ENCODE results near the gene PLEKHA3. TPM values are rescaled to one million over a fixed set of nuclear protein-coding genes. Genes with fewer than 3 reads are reported as not detected.

The PLEKHA3 gene
- total and polyA plus RNA-seq, 2 experiments from 2014 or later, result 8.8 to 15.2 TPM

DNA sequence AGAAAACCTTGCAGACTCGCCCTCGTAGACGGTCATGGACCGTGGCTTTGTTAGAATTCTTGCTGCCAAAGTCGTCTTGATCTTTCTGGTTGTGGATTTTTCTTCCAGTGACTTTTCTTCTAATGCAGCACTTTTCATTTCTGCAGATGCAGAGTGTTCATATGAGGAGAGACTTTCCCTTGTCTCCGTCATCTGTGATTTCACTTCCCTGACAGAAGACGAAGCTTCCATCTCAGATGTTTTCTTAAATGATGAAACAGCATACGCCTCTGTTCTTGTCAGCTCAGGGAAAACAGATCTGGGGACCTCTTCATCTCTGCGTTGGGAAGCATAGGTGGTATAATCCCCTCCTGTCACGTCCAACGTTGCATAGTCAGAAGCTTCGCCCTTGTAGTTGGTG lies 50.9 kb downstream of the PLEKHA3 start:
- H2AFZ ChIP-seq, result no peak overlapping the region
- no peak for TF ChIP-seq STAT1 (IDR thresholded peaks at IDR 0.05; ENCODE audit: unreplicated experiment)
- TF ChIP-seq ZNF331 (CRISPR knock-in tag; IDR thresholded peaks at IDR 0.05; ENCODE audit: low read depth), result no peak
- TF ChIP-seq, protein P1, sequence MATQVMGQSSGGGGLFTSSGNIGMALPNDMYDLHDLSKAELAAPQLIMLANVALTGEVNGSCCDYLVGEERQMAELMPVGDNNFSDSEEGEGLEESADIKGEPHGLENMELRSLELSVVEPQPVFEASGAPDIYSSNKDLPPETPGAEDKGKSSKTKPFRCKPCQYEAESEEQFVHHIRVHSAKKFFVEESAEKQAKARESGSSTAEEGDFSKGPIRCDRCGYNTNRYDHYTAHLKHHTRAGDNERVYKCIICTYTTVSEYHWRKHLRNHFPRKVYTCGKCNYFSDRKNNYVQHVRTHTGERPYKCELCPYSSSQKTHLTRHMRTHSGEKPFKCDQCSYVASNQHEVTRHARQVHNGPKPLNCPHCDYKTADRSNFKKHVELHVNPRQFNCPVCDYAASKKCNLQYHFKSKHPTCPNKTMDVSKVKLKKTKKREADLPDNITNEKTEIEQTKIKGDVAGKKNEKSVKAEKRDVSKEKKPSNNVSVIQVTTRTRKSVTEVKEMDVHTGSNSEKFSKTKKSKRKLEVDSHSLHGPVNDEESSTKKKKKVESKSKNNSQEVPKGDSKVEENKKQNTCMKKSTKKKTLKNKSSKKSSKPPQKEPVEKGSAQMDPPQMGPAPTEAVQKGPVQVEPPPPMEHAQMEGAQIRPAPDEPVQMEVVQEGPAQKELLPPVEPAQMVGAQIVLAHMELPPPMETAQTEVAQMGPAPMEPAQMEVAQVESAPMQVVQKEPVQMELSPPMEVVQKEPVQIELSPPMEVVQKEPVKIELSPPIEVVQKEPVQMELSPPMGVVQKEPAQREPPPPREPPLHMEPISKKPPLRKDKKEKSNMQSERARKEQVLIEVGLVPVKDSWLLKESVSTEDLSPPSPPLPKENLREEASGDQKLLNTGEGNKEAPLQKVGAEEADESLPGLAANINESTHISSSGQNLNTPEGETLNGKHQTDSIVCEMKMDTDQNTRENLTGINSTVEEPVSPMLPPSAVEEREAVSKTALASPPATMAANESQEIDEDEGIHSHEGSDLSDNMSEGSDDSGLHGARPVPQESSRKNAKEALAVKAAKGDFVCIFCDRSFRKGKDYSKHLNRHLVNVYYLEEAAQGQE (IDR thresholded peaks at IDR 0.05; ENCODE audit: unreplicated experiment), result no peak
- TF ChIP-seq EZH2 (IDR thresholded peaks at IDR 0.05; ENCODE audit: low read depth, unreplicated experiment), result no peak
- no peak for TF ChIP-seq JUNB (IDR thresholded peaks at IDR 0.05; ENCODE audit: unreplicated experiment)
- no peak for TF ChIP-seq CREB1 (CRISPR knock-in tag; IDR thresholded peaks at IDR 0.05; ENCODE audit: low read depth)
- TF ChIP-seq, protein P2, sequence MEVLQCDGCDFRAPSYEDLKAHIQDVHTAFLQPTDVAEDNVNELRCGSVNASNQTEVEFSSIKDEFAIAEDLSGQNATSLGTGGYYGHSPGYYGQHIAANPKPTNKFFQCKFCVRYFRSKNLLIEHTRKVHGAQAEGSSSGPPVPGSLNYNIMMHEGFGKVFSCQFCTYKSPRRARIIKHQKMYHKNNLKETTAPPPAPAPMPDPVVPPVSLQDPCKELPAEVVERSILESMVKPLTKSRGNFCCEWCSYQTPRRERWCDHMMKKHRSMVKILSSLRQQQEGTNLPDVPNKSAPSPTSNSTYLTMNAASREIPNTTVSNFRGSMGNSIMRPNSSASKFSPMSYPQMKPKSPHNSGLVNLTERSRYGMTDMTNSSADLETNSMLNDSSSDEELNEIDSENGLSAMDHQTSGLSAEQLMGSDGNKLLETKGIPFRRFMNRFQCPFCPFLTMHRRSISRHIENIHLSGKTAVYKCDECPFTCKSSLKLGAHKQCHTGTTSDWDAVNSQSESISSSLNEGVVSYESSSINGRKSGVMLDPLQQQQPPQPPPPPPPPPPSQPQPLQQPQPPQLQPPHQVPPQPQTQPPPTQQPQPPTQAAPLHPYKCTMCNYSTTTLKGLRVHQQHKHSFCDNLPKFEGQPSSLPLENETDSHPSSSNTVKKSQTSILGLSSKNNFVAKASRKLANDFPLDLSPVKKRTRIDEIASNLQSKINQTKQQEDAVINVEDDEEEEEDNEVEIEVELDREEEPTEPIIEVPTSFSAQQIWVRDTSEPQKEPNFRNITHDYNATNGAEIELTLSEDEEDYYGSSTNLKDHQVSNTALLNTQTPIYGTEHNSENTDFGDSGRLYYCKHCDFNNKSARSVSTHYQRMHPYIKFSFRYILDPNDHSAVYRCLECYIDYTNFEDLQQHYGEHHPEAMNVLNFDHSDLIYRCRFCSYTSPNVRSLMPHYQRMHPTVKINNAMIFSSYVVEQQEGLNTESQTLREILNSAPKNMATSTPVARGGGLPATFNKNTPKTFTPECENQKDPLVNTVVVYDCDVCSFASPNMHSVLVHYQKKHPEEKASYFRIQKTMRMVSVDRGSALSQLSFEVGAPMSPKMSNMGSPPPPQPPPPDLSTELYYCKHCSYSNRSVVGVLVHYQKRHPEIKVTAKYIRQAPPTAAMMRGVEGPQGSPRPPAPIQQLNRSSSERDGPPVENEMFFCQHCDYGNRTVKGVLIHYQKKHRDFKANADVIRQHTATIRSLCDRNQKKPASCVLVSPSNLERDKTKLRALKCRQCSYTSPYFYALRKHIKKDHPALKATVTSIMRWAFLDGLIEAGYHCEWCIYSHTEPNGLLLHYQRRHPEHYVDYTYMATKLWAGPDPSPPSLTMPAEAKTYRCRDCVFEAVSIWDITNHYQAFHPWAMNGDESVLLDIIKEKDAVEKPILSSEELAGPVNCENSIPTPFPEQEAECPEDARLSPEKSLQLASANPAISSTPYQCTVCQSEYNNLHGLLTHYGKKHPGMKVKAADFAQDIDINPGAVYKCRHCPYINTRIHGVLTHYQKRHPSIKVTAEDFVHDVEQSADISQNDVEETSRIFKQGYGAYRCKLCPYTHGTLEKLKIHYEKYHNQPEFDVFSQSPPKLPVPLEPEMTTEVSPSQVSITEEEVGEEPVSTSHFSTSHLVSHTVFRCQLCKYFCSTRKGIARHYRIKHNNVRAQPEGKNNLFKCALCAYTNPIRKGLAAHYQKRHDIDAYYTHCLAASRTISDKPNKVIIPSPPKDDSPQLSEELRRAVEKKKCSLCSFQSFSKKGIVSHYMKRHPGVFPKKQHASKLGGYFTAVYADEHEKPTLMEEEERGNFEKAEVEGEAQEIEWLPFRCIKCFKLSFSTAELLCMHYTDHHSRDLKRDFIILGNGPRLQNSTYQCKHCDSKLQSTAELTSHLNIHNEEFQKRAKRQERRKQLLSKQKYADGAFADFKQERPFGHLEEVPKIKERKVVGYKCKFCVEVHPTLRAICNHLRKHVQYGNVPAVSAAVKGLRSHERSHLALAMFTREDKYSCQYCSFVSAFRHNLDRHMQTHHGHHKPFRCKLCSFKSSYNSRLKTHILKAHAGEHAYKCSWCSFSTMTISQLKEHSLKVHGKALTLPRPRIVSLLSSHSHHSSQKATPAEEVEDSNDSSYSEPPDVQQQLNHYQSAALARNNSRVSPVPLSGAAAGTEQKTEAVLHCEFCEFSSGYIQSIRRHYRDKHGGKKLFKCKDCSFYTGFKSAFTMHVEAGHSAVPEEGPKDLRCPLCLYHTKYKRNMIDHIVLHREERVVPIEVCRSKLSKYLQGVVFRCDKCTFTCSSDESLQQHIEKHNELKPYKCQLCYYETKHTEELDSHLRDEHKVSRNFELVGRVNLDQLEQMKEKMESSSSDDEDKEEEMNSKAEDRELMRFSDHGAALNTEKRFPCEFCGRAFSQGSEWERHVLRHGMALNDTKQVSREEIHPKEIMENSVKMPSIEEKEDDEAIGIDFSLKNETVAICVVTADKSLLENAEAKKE (CRISPR knock-in tag; IDR thresholded peaks at IDR 0.05), result no peak
- TF ChIP-seq EZH2phosphoT487 (IDR thresholded peaks at IDR 0.05; ENCODE audit: unreplicated experiment), result no peak
- TF ChIP-seq, protein P3, sequence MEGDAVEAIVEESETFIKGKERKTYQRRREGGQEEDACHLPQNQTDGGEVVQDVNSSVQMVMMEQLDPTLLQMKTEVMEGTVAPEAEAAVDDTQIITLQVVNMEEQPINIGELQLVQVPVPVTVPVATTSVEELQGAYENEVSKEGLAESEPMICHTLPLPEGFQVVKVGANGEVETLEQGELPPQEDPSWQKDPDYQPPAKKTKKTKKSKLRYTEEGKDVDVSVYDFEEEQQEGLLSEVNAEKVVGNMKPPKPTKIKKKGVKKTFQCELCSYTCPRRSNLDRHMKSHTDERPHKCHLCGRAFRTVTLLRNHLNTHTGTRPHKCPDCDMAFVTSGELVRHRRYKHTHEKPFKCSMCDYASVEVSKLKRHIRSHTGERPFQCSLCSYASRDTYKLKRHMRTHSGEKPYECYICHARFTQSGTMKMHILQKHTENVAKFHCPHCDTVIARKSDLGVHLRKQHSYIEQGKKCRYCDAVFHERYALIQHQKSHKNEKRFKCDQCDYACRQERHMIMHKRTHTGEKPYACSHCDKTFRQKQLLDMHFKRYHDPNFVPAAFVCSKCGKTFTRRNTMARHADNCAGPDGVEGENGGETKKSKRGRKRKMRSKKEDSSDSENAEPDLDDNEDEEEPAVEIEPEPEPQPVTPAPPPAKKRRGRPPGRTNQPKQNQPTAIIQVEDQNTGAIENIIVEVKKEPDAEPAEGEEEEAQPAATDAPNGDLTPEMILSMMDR (conservative IDR thresholded peaks at IDR 0.05; ENCODE audit: low read depth in 2 of 2), result no peak
- no peak for TF ChIP-seq POLR2AphosphoS5 (IDR thresholded peaks at IDR 0.05; ENCODE audit: low read depth)
- TF ChIP-seq, protein P4, sequence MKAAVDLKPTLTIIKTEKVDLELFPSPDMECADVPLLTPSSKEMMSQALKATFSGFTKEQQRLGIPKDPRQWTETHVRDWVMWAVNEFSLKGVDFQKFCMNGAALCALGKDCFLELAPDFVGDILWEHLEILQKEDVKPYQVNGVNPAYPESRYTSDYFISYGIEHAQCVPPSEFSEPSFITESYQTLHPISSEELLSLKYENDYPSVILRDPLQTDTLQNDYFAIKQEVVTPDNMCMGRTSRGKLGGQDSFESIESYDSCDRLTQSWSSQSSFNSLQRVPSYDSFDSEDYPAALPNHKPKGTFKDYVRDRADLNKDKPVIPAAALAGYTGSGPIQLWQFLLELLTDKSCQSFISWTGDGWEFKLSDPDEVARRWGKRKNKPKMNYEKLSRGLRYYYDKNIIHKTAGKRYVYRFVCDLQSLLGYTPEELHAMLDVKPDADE (IDR thresholded peaks at IDR 0.05), result no peak
- no peak for TF ChIP-seq ZNF114 (CRISPR knock-in tag; IDR thresholded peaks at IDR 0.05)
- no peak for TF ChIP-seq NANOG (IDR thresholded peaks at IDR 0.05; ENCODE audit: borderline replicate concordance)
- H3F3A ChIP-seq (replicated peaks; ENCODE audit: low read depth), result no peaks in the 10 kb centered on the region
- no peak overlapping the region for H3K4me2 ChIP-seq
- H3K36me3 ChIP-seq (ENCODE audit: insufficient read depth), result no peaks in the 10 kb centered on the region; the same call in 1 of the 2 replicates
- DNase-seq (ENCODE audit: low spot score) (no peak), ATAC-seq (no peak)
- Mint-ChIP-seq H3K4me3 (no peak overlapping the region), H3K27ac (no peak overlapping the region), H3K36me3 (ENCODE audit: low read depth) (peaks cover 15% of the 10 kb centered on the region), H3K9me3 (no peaks in the 10 kb centered on the region), H3K27me3 (ENCODE audit: insufficient read depth, low read depth, poor library complexity) (no peaks in the 10 kb centered on the region), H3K4me1 (no peaks in the 10 kb centered on the region)
- no peak overlapping the region for H3K4me3 ChIP-seq
- no peaks in the 10 kb centered on the region for H3K4me1 ChIP-seq (ENCODE audit: insufficient read depth)
- H3K9me2 ChIP-seq (ENCODE audit: insufficient read depth), result no peaks in the 10 kb centered on the region
- H4K20me1 ChIP-seq (replicated peaks; ENCODE audit: insufficient read depth), result no peaks in the 10 kb centered on the region; the same call in none of the 2 replicates
- H3K27ac ChIP-seq (ENCODE audit: low read depth), result no peak overlapping the region
- H3K27me3 ChIP-seq (ENCODE audit: insufficient read depth), result no peaks in the 10 kb centered on the region
- peaks cover 75% of the 10 kb centered on the region for H3K79me2 ChIP-seq (replicated peaks; ENCODE audit: insufficient read depth)

Data from GM23338 (cell line).